Small intestine (tissue), 7 donors: ENCODE data around the gene NTF3. TPM values are rescaled to one million over a fixed set of nuclear protein-coding genes. Genes with fewer than 3 reads are reported as not detected.
A peak's percentile ranks its signal among the peaks of the same experiment; 100 is the strongest.

Experiments
- DNase-seq, 2 donors: peaks; one replicate each; pipeline versions ENCODE4 v3.0.0 to v3.0.0-alpha.2; 2013
- FAIRE-seq: peaks from 2 replicates; lab custom pipeline; 2012; peaks lifted over from hg19 to GRCh38; lab: Jason Lieb, UNC
- H3K27ac ChIP-seq, 3 donors: one replicate each; pipeline ENCODE4 v1.5.1; 2013; ENCODE audit warnings: low read length in 2 of 3, mild to moderate bottlenecking in 2 of 3, control low read depth in 1 of 3, inconsistent platforms in 1 of 3, low read depth in 1 of 3, moderate library complexity in 1 of 3
- H3K27me3 ChIP-seq, 3 donors: one replicate each; pipeline ENCODE4 v1.6.1; 2013; ENCODE audit warnings: low read length in 3 of 3, inconsistent platforms in 1 of 3; ENCODE audit not compliant: control insufficient read depth in 3 of 3, insufficient read depth in 3 of 3
- H3K36me3 ChIP-seq, 3 donors: one replicate each; pipeline ENCODE4 v1.6.1; 2013; ENCODE audit warnings: low read length in 3 of 3, inconsistent platforms in 1 of 3, low read depth in 1 of 3, mild to moderate bottlenecking in 1 of 3, moderate library complexity in 1 of 3; ENCODE audit not compliant: control insufficient read depth in 3 of 3, insufficient read depth in 2 of 3
- H3K4me1 ChIP-seq, 3 donors: one replicate each; pipeline ENCODE4 v1.6.1; 2013; ENCODE audit warnings: low read length in 2 of 3, inconsistent platforms in 1 of 3, low read depth in 1 of 3, mild to moderate bottlenecking in 1 of 3, moderate library complexity in 1 of 3; ENCODE audit not compliant: control insufficient read depth in 3 of 3, insufficient read depth in 2 of 3
- H3K4me3 ChIP-seq, 3 donors: one replicate each; pipeline ENCODE4 v1.5.1; 2013; ENCODE audit warnings: low read length in 3 of 3, control low read depth in 1 of 3, inconsistent platforms in 1 of 3, low read depth in 1 of 3, mild to moderate bottlenecking in 1 of 3, moderate library complexity in 1 of 3
- H3K9me3 ChIP-seq, 2 donors: one replicate each; pipeline ENCODE4 v1.6.1; 2013; ENCODE audit warnings: low read depth in 1 of 2, low read length in 1 of 2; ENCODE audit not compliant: control insufficient read depth in 2 of 2, insufficient read depth in 1 of 2
- whole genome bisulfite sequencing, 3 donors: extraction: QIAGEN DNeasy Blood & Tissue Kit; methylation state at CpG; one replicate each; pipeline ENCODE4 v1.1.7; 2013; 5-methylcytosine and 5-hydroxymethylcytosine counted together
- polyA plus RNA-seq, 4 donors: library from polyadenylated mRNA; stranded (reverse) in 3 of 4; unstranded in 1 of 4; fragments of 200-250 nt in 3 of 4; fragments of 120-200 nt in 1 of 4; gene quantifications; one replicate each; pipeline versions ENCODE4 v1.2.1 to v1.2.3, GENCODE V29; 2013
- donor health status: healthy with polysubstance abuse.
- donor health status: control.
- donor health status: control.
- donor health status: Bipolar disorder and iron deficiency.
- donor health status: healthy.

The NTF3 gene
- polyA plus RNA-seq, 4 donors = 1.4 to 4.9 (median 1.9) TPM

- DNase-seq = no peak
- Histone ChIP-seq H3K27me3 (no peaks in the 10 kb centered on the region), H3K27ac (no peak overlapping the region), H3K4me3 (no peak overlapping the region), H3K9me3 (no peaks in the 10 kb centered on the region), H3K4me1 (peaks cover 0 to 3% (median 0%) of the 10 kb centered on the region in 3 donors), H3K36me3 (peaks cover 0 to 2% (median 0%) of the 10 kb centered on the region in 3 donors)
- WGBS, 3 donors = 75 to 93% (median 86%) methylated on average over 14 of the region's 14 CpGs
- no peak for FAIRE-seq
Measured at GRCh38 chr12:5489760-5490406, 58.0 kb downstream of the NTF3 start.

- Histone ChIP-seq H3K4me3 (no peak overlapping the region), H3K36me3 (peaks cover 0 to 2% (median 0%) of the 10 kb centered on the region in 3 donors), H3K27me3 (no peaks in the 10 kb centered on the region), H3K27ac (no peak overlapping the region), H3K4me1 (peaks cover 9 to 22% (median 12%) of the 10 kb centered on the region in 3 donors), H3K9me3 (no peaks in the 10 kb centered on the region)
- DNase-seq (no peak), FAIRE-seq (no peak)
- WGBS, 3 donors = 63 to 71% (median 64%) methylated on average over 4 of the region's 4 CpGs
Measured at GRCh38 chr12:5492562-5492961, 60.7 kb downstream of the NTF3 start.

GRCh38 chr12:5493018-5493417 lies 61.1 kb downstream of the NTF3 start:
- DNase-seq = peak; percentile 52 to 61
- 77 to 80% (median 79%) methylated on average over 7 of the region's 7 CpGs for WGBS, 3 donors
- no peak for FAIRE-seq

GRCh38 chr12:5494343-5494742 lies 62.4 kb downstream of the NTF3 start:
- peaks cover 9 to 37% (median 22%) of the 10 kb centered on the region in 3 donors for H3K4me1 ChIP-seq
- H3K36me3 ChIP-seq = peaks cover 0 to 2% (median 0%) of the 10 kb centered on the region in 3 donors
- no peaks in the 10 kb centered on the region for H3K27me3 ChIP-seq
- FAIRE-seq (no peak), DNase-seq (no peak)
- H3K9me3 ChIP-seq = no peaks in the 10 kb centered on the region
- no peak overlapping the region for H3K4me3 ChIP-seq
- no peak overlapping the region for H3K27ac ChIP-seq
- 85 to 96% (median 94%) methylated on average over 28 of the region's 28 CpGs for WGBS, 3 donors

More at GRCh38 chr12:5493018-5493417, 61.1 kb downstream of the NTF3 start:
- H3K4me1 ChIP-seq = peaks cover 9 to 24% (median 12%) of the 10 kb centered on the region in 3 donors
- H3K9me3 ChIP-seq = no peaks in the 10 kb centered on the region
- no peak overlapping the region for H3K4me3 ChIP-seq
- no peaks in the 10 kb centered on the region for H3K27me3 ChIP-seq
- H3K27ac ChIP-seq = no peak overlapping the region
- peaks cover 0 to 2% (median 0%) of the 10 kb centered on the region in 3 donors for H3K36me3 ChIP-seq

DNA sequence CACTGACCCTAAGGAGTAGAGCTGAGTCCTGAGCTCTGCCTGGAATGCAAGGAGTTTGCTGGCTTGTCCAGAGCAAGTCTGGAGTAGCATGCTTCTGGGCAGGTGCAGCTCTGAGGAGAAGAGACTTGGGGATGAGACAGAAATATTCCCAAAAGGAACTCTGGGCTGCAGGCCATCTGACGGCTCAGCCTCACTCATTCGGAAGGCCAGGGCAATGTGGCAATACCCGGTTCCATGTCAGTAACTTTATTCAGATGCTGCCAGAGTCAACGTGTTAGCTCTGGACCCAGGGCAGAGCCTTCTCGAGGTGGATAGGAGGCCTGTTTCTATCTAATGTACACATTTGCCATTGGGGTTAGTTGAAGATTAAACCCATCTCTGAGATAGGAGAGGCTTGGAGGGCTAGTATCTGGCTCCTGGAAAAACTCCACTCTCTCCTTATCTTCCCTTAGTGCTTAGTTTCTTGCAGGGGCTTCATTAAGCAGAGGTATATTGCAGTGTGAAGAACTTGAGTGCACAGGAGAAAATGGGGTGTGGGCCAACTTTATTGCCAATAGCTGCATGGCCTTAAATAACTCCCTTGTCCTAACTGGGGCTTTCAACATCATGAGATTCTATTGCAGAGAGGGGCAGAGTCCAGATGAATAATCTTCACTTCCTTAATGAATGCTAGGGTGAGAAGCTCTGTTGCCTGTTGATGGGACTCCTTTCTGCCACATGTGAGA lies 65.6 kb downstream of the NTF3 start:
- H3K27me3 ChIP-seq = no peaks in the 10 kb centered on the region
- no peaks in the 10 kb centered on the region for H3K9me3 ChIP-seq
- peaks cover 15 to 55% (median 30%) of the 10 kb centered on the region in 3 donors for H3K4me1 ChIP-seq
- peaks cover 0 to 2% (median 0%) of the 10 kb centered on the region in 3 donors for H3K36me3 ChIP-seq
- DNase-seq = peak; percentile 93 to 99
- peak overlapping the region; percentile 75 to 82 (median 77) for H3K27ac ChIP-seq
- H3K4me3 ChIP-seq = no peak overlapping the region
- WGBS, 3 donors = 6 to 49% (median 34%) methylated on average over 5 of the region's 5 CpGs
- peak; percentile 61 for FAIRE-seq

DNA sequence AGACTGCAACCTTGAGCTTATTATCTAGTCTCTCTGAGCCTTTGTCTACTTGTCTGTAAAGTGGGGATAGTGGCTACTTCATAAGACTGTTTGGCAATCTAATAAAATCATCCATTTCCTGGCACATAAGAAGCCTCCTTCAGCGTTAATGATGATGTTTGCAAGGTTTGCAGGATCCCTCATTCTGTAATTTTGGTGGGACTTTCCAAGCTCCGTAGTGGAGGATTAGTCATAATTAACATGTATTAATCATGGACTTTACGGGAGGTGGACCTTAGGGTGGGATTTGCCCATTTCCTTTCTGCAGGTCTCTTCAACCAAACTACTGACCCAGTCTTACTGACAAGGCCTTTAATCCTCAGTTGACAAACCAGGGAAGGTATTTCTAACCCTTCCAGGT lies 66.2 kb downstream of the NTF3 start:
- H3K4me1 ChIP-seq = peaks cover 15 to 56% (median 30%) of the 10 kb centered on the region in 3 donors
- H3K9me3 ChIP-seq = no peaks in the 10 kb centered on the region
- DNase-seq (no peak), FAIRE-seq (no peak)
- no peak overlapping the region for H3K4me3 ChIP-seq
- no peaks in the 10 kb centered on the region for H3K27me3 ChIP-seq
- WGBS, 3 donors = 13 to 38% (median 28%) methylated on average over 3 of the region's 3 CpGs
- H3K27ac ChIP-seq = peak overlapping the region; percentile 70 to 82 (median 72)
- peaks cover 0 to 2% (median 0%) of the 10 kb centered on the region in 3 donors for H3K36me3 ChIP-seq

- Histone ChIP-seq H3K4me1 (peaks cover 15 to 62% (median 30%) of the 10 kb centered on the region in 3 donors), H3K27ac (peak overlapping the region; percentile 70 to 82 (median 72))
- no peak for FAIRE-seq
Measured at GRCh38 chr12:5498806-5499205, 66.9 kb downstream of the NTF3 start.

GRCh38 chr12:5499566-5500330 lies 67.8 kb downstream of the NTF3 start:
- DNase-seq (peak in 1 of 2 donors; percentile 99), FAIRE-seq (no peak)
- WGBS, 3 donors = 16 to 49% (median 31%) methylated on average over 9 of the region's 9 CpGs
- Histone ChIP-seq H3K36me3 (no peaks in the 10 kb centered on the region), H3K4me3 (no peak overlapping the region), H3K27ac (peak overlapping the region; percentile 72 to 82 (median 75)), H3K4me1 (peaks cover 15 to 67% (median 35%) of the 10 kb centered on the region in 3 donors), H3K27me3 (no peaks in the 10 kb centered on the region), H3K9me3 (no peaks in the 10 kb centered on the region)

More at GRCh38 chr12:5498806-5499205, 66.9 kb downstream of the NTF3 start:
- Histone ChIP-seq H3K36me3 (peaks cover 0 to 2% (median 0%) of the 10 kb centered on the region in 3 donors), H3K27me3 (no peaks in the 10 kb centered on the region), H3K9me3 (no peaks in the 10 kb centered on the region), H3K4me3 (no peak overlapping the region)
- no peak for DNase-seq
- WGBS, 3 donors = 63 to 78% (median 67%) methylated on average over 8 of the region's 8 CpGs
